Breast epithelium (tissue), 3 donors: ENCODE data around the gene CENPU.

Source experiments
- CTCF ChIP-seq, 3 donors: fragments of 450-650 bp; IDR thresholded peaks; one replicate each; pipeline ENCODE4 v1.5.1; 2016 to 2017; ENCODE audit warnings: antibody characterized with exemption in 3 of 3, mild to moderate bottlenecking in 3 of 3, moderate library complexity in 3 of 3
- POLR2A ChIP-seq: fragments of 450-650 bp; IDR thresholded peaks from one replicate; pipeline ENCODE4 v1.6.1; 2016; ENCODE audit warnings: antibody characterized with exemption, mild to moderate bottlenecking, moderate library complexity
- POLR2AphosphoS5 ChIP-seq, 3 donors: sonication (generic); formaldehyde crosslinking; IDR thresholded peaks; one replicate each; pipeline ENCODE4 v1.6.1; 2017; ENCODE audit warnings: antibody characterized with exemption in 3 of 3

GRCh38 chr4:184653650-184654049, 80.2 kb downstream of the CENPU start:
- TF ChIP-seq POLR2A (no peak), CTCF (IDR thresholded peaks at IDR 0.05) (no peak), POLR2AphosphoS5 (IDR thresholded peaks at IDR 0.05) (no peak)
